ENCODE measurements around the gene RSPRY1.
"Not testable (repeated sequence)": the region's sequence is repeated elsewhere in the genome, so short reads cannot be mapped to it uniquely, and the experiment has no call there.

Gene RSPRY1

GRCh38 chr16:57271867-57272495, 85.9 kb downstream of the RSPRY1 start:
- DNase-seq (ENCODE audit: low spot score): no peak

- DNase-seq (ENCODE audit: low spot score): no peak
Observed at GRCh38 chr16:57273359-57273758, 87.2 kb downstream of the RSPRY1 start.

GRCh38 chr16:57273826-57274225, 87.7 kb downstream of the RSPRY1 start:
- no peak for DNase-seq (ENCODE audit: low spot score)

- DNase-seq (ENCODE audit: low spot score): not testable (repeated sequence)
Observed at GRCh38 chr16:57275946-57276345, 89.8 kb downstream of the RSPRY1 start.

- DNase-seq (ENCODE audit: low spot score): no peak
Observed at GRCh38 chr16:57276596-57276995, 90.5 kb downstream of the RSPRY1 start.

GRCh38 chr16:57277586-57277985, 91.5 kb downstream of the RSPRY1 start:
- peak; percentile 82 for DNase-seq (ENCODE audit: low spot score)

GRCh38 chr16:57278494-57278893, 92.4 kb downstream of the RSPRY1 start:
- DNase-seq (ENCODE audit: low spot score): no peak

- no peak for DNase-seq (ENCODE audit: low spot score)
Observed at GRCh38 chr16:57279780-57280638, 93.9 kb downstream of the RSPRY1 start.

GRCh38 chr16:57281791-57282190, 95.7 kb downstream of the RSPRY1 start:
- DNase-seq (ENCODE audit: low spot score): no peak

- DNase-seq (ENCODE audit: low spot score): no peak
Observed at GRCh38 chr16:57282510-57283213, 96.5 kb downstream of the RSPRY1 start.

GRCh38 chr16:57283214-57283958, 97.3 kb downstream of the RSPRY1 start:
- DNase-seq (ENCODE audit: low spot score): no peak

GRCh38 chr16:57283959-57284208, 97.8 kb downstream of the RSPRY1 start:
- DNase-seq (ENCODE audit: low spot score): no peak

- DNase-seq (ENCODE audit: low spot score): peak; percentile 71
Observed at GRCh38 chr16:57284209-57284951, 98.3 kb downstream of the RSPRY1 start, which contains the start of gene PLLP. Gene PLLP, minus strand, starts transcription at chr16:57284672. Its CDS starts 132 bp downstream, at chr16:57284540.

- DNase-seq (ENCODE audit: low spot score): no peak
Observed at GRCh38 chr16:57284952-57285363, 98.8 kb downstream of the RSPRY1 start.

GRCh38 chr16:57285379-57285778, 99.2 kb downstream of the RSPRY1 start:
- no peak for DNase-seq (ENCODE audit: low spot score)

- no peak for DNase-seq (ENCODE audit: low spot score)
Observed at GRCh38 chr16:57289391-57290257, 103.5 kb downstream of the RSPRY1 start.

All from AG20443 (cell line).